LoVo (cell line): ENCODE results near the gene NCSTN.

Source experiments
- DNase-seq: peaks from one replicate; pipeline ENCODE4 v3.0.0-alpha.2; 2016; ENCODE audit warnings: low spot score

The NCSTN gene

GRCh38 chr1:160406131-160406968 lies 63.2 kb downstream of the NCSTN start:
- DNase-seq = peak; percentile 16

GRCh38 chr1:160407839-160408801 lies 64.9 kb downstream of the NCSTN start:
- DNase-seq = peak; percentile 44
